CD4-positive, alpha-beta T cell (primary cell): ENCODE measurements around the gene SUPT3H. TPM values are rescaled to one million over a fixed set of nuclear protein-coding genes. Genes with fewer than 3 reads are reported as not detected.

ENCODE experiments used
- ATAC-seq: fragments of 200-7000 bp; cut with Tn5 transposase; one replicate; pipeline ENCODE4 v1.10.0; 2022; ENCODE audit warnings: mild to moderate bottlenecking; ENCODE audit not compliant: poor library complexity
- CTCF ChIA-PET: fragments of 350-600 bp; sonication (Branson Sonifier 250); formaldehyde crosslinking; loops from one replicate; lab custom pipeline; 2021; ENCODE audit warnings: antibody characterized with exemption, inconsistent platforms; lab: Charles Lee
- POLR2A ChIA-PET: fragments of 350-600 bp; sonication (Branson Sonifier 250); formaldehyde crosslinking; loops from one replicate; lab custom pipeline; 2021; ENCODE audit warnings: antibody characterized with exemption, inconsistent platforms; lab: Charles Lee
- DNase-seq, 14 experiments: peaks; one replicate each; pipeline ENCODE4 v3.0.0-alpha.2; 2013 to 2020; ENCODE audit warnings: mixed read lengths in 2 of 14
- H3K27ac ChIP-seq, 2 donors: one replicate each; pipeline versions ENCODE4 v1.5.1 to v1.7.0; 2013; ENCODE audit warnings: low read length in 2 of 2, low read depth in 1 of 2, mild to moderate bottlenecking in 1 of 2
- H3K27me3 ChIP-seq, 2 experiments: 1 replicate in 1 of 2; 2 replicates in 1 of 2; pipeline versions ENCODE4 v1.6.1 to v1.7.0; 2013; ENCODE audit warnings: low read length in 2 of 2, control low read depth in 1 of 2, mild to moderate bottlenecking in 1 of 2, moderate library complexity in 1 of 2; ENCODE audit not compliant: insufficient read depth in 2 of 2, control insufficient read depth in 1 of 2
- H3K36me3 ChIP-seq: one replicate; pipeline ENCODE4 v1.6.1; 2013; ENCODE audit warnings: low read length, control low read depth; ENCODE audit not compliant: insufficient read depth
- H3K4me1 ChIP-seq: one replicate; pipeline ENCODE4 v1.6.1; 2013; ENCODE audit warnings: low read length, control low read depth; ENCODE audit not compliant: insufficient read depth
- H3K4me3 ChIP-seq: one replicate; pipeline ENCODE4 v1.5.1; 2013; ENCODE audit warnings: mild to moderate bottlenecking, low read length, moderate library complexity
- H3K9me3 ChIP-seq, 2 experiments: 1 replicate in 1 of 2; 2 replicates in 1 of 2; pipeline versions ENCODE4 v1.6.1 to v1.7.0; 2013; ENCODE audit warnings: low read length in 2 of 2, mild to moderate bottlenecking in 2 of 2, control low read depth in 1 of 2, moderate library complexity in 1 of 2; ENCODE audit not compliant: control insufficient read depth in 1 of 2, insufficient read depth in 1 of 2
- H3K27ac Mint-ChIP-seq: one replicate; pipeline ENCODE4 v1.8.0; 2020; ENCODE audit warnings: mixed read lengths
- H3K27me3 Mint-ChIP-seq: one replicate; pipeline ENCODE4 v1.8.0; 2021; ENCODE audit warnings: mixed read lengths
- H3K36me3 Mint-ChIP-seq: one replicate; pipeline ENCODE4 v1.8.0; 2021; ENCODE audit warnings: low read depth, mixed read lengths
- H3K4me1 Mint-ChIP-seq: one replicate; pipeline ENCODE4 v1.8.0; 2021; ENCODE audit warnings: low read depth, mixed read lengths
- H3K4me3 Mint-ChIP-seq: one replicate; pipeline ENCODE4 v1.8.0; 2020; ENCODE audit warnings: mild to moderate bottlenecking, mixed read lengths
- H3K9me3 Mint-ChIP-seq: one replicate; pipeline ENCODE4 v1.8.0; 2020; ENCODE audit warnings: mixed read lengths
- intact Hi-C, 2 experiments: fragments of 100-400 bp; cut with DNase I in 1 of 2; cut with micrococcal nuclease in 1 of 2; formaldehyde crosslinking; loops; one replicate each; pipeline versions ENCODE4 v1.15.1 to v1.9.0; 2023 to 2025; cut with DNase I, micrococcal nuclease
- total RNA-seq, 174 experiments: library from RNA in 2 of 174; stranded (reverse) in 2 of 174; gene quantifications; one replicate each; pipeline ENCODE4 v1.2.3 and lab custom pipeline; 2021 to 2026
- TF ChIP-seq, protein P1 (sequence below): fragments of 200-600 bp; IDR thresholded peaks from one replicate; pipeline ENCODE4 v1.8.0; 2022; ENCODE audit warnings: antibody characterized with exemption, mild to moderate bottlenecking

The SUPT3H gene
- total RNA-seq, 2 experiments from 2014 or later = 8.9 to 10.5 TPM

GRCh38 chr6:45416700-45417099, 39.0 kb upstream of the SUPT3H start:
- H3K4me1 Mint-ChIP-seq = peaks cover 25% of the 10 kb centered on the region
- H3K36me3 ChIP-seq = no peaks in the 10 kb centered on the region
- H3K27ac Mint-ChIP-seq = no peak overlapping the region
- DNase-seq = no peak
- peaks cover 31% of the 10 kb centered on the region for H3K27me3 Mint-ChIP-seq
- ATAC-seq = no peak
- H3K27me3 ChIP-seq = peaks cover 9 to 33% of the 10 kb centered on the region in 2 experiments
- peaks cover 12% of the 10 kb centered on the region for H3K36me3 Mint-ChIP-seq
- H3K4me3 ChIP-seq = no peak overlapping the region
- intact Hi-C loops = loop anchor here in 1 of 2 experiments (5.0 to 10.0 kb wide), 3 partner anchors 114 to 942 kb away; no protein-coding TSS in a partner anchor
- peaks cover 29% of the 10 kb centered on the region for H3K4me1 ChIP-seq
- H3K9me3 Mint-ChIP-seq = no peaks in the 10 kb centered on the region
- no peak overlapping the region for H3K27ac ChIP-seq
- POLR2A ChIA-PET = interaction anchor here (1.3 kb wide), 1 partner anchor 298 kb away, joined by 4 read pairs; no protein-coding TSS in a partner anchor
- TF ChIP-seq, protein P1, sequence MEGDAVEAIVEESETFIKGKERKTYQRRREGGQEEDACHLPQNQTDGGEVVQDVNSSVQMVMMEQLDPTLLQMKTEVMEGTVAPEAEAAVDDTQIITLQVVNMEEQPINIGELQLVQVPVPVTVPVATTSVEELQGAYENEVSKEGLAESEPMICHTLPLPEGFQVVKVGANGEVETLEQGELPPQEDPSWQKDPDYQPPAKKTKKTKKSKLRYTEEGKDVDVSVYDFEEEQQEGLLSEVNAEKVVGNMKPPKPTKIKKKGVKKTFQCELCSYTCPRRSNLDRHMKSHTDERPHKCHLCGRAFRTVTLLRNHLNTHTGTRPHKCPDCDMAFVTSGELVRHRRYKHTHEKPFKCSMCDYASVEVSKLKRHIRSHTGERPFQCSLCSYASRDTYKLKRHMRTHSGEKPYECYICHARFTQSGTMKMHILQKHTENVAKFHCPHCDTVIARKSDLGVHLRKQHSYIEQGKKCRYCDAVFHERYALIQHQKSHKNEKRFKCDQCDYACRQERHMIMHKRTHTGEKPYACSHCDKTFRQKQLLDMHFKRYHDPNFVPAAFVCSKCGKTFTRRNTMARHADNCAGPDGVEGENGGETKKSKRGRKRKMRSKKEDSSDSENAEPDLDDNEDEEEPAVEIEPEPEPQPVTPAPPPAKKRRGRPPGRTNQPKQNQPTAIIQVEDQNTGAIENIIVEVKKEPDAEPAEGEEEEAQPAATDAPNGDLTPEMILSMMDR = no peak
- H3K9me3 ChIP-seq = no peaks in the 10 kb centered on the region
- CTCF ChIA-PET = no interaction called here
- H3K4me3 Mint-ChIP-seq = no peak overlapping the region

DNA sequence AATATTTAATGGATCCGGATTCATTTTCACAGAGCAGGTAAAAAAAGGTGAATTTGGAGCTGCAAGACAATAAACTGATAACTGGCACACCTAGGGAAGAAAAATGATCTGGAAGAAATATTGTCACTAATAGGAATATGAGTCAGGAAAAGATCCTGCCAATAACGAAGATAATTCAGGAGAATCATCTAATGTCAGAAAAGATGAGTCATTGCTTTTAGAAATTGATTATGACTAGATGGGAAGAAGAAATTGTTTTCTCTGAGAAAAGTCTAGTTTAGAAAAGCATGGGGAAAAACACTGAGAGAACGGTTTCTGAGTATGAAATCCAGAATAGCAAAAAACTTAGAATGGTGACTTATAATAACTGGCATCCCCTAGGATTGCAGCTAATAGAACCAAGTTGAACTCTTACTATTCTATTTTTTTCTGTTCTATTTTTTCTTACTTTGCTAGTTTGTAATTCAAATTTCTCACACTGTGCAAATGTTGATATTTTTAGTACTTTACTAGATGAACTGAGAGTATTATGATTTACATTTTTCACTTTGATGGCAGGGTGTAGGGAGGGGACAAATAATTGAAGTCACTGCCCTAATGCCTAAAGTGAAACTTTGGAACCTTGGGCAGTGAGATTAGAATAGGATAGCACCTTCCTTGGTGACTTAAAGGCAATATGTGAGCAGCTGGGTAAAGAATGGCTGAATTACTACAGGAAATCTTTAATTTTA, 38.2 kb upstream of the SUPT3H start:
- no peaks in the 10 kb centered on the region for H3K36me3 ChIP-seq
- no peak overlapping the region for H3K4me3 ChIP-seq
- H3K27ac ChIP-seq = no peak overlapping the region
- CTCF ChIA-PET = no interaction called here
- peaks cover 23% of the 10 kb centered on the region for H3K27me3 Mint-ChIP-seq
- peaks cover 6 to 32% of the 10 kb centered on the region in 2 experiments for H3K27me3 ChIP-seq
- H3K27ac Mint-ChIP-seq = no peak overlapping the region
- ATAC-seq (no peak), DNase-seq (no peak)
- peaks cover 19% of the 10 kb centered on the region for H3K4me1 Mint-ChIP-seq
- H3K4me3 Mint-ChIP-seq = no peak overlapping the region
- TF ChIP-seq, protein P1 = no peak
- POLR2A ChIA-PET = interaction anchor here (1.0 kb wide), 1 partner anchor 439 kb away, joined by 3 read pairs; no protein-coding TSS in a partner anchor
- H3K4me1 ChIP-seq = peaks cover 21% of the 10 kb centered on the region
- peaks cover 6% of the 10 kb centered on the region for H3K36me3 Mint-ChIP-seq
- intact Hi-C loops = loop anchor here in 1 of 2 experiments (5.0 to 10.0 kb wide), 3 partner anchors 114 to 941 kb away; no protein-coding TSS in a partner anchor
- no peaks in the 10 kb centered on the region for H3K9me3 ChIP-seq
- no peaks in the 10 kb centered on the region for H3K9me3 Mint-ChIP-seq

DNA sequence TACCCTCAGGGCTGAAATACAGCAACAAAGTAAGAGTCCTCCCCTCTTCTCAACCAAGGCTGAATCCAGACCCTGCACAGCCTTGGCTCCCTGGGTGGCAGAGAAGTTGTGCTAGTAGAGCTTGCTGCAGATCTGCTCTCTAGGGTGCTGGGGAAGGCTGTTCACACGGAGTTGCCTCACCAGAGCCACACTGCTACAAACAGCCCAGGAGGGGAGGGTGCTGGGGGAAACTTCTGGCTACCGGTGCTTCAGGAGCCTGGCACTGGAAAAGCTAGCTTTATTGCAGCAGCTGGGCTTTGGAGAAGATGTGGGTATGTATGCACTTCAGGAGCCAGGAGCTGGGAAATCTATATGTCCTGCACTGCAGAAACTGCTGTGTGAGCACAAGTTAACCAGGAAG, 37.6 kb upstream of the SUPT3H start:
- no peak overlapping the region for H3K4me3 ChIP-seq
- Mint-ChIP-seq H3K9me3 (no peaks in the 10 kb centered on the region), H3K27me3 (peaks cover 17% of the 10 kb centered on the region), H3K36me3 (no peaks in the 10 kb centered on the region), H3K4me3 (no peak overlapping the region), H3K27ac (no peak overlapping the region), H3K4me1 (peaks cover 13% of the 10 kb centered on the region)
- DNase-seq (no peak), ATAC-seq (no peak)
- no peak overlapping the region for H3K27ac ChIP-seq
- ChIA-PET CTCF (interaction anchor here (0.6 kb wide), 1 partner anchor 13 kb away, joined by 3 read pairs; no protein-coding TSS in a partner anchor), POLR2A (interaction anchor here (1.0 kb wide), 1 partner anchor 439 kb away, joined by 3 read pairs; no protein-coding TSS in a partner anchor)
- no peaks in the 10 kb centered on the region for H3K9me3 ChIP-seq
- H3K4me1 ChIP-seq = peaks cover 15% of the 10 kb centered on the region
- intact Hi-C loops = loop anchor here in 1 of 2 experiments (5.0 to 10.0 kb wide), 3 partner anchors 113 to 941 kb away; no protein-coding TSS in a partner anchor
- TF ChIP-seq, protein P1 = no peak
- peaks cover 3 to 27% of the 10 kb centered on the region in 2 experiments for H3K27me3 ChIP-seq
- H3K36me3 ChIP-seq = no peaks in the 10 kb centered on the region
